ENCODE measurements around the gene WDFY1.

WDFY1 gene

GRCh38 chr2:223925106-223925505, 20.0 kb downstream of the WDFY1 start:
- no peak for TF ChIP-seq TAF1 (IDR thresholded peaks at IDR 0.05; ENCODE audit: borderline replicate concordance, insufficient read depth, low read length)
- no peak for TF ChIP-seq FOXP2 (optimal IDR thresholded peaks at IDR 0.05; ENCODE audit: borderline replicate concordance, extremely low read depth, extremely low read length, insufficient read depth)
- no peak for TF ChIP-seq REST (IDR thresholded peaks at IDR 0.05; ENCODE audit: insufficient read depth in 1 of 2, low read depth in 2 of 2, low read length in 2 of 2)
- no peak for TF ChIP-seq POLR2AphosphoS5 (IDR thresholded peaks at IDR 0.05; ENCODE audit: low read depth, low read length)
- no peak for TF ChIP-seq SIN3A (IDR thresholded peaks at IDR 0.05; ENCODE audit: borderline replicate concordance, insufficient read depth, low read length)

- TF ChIP-seq SIN3A (IDR thresholded peaks at IDR 0.05; ENCODE audit: borderline replicate concordance, insufficient read depth, low read length) (no peak), REST (IDR thresholded peaks at IDR 0.05; ENCODE audit: insufficient read depth in 1 of 2, low read depth in 2 of 2, low read length in 2 of 2) (no peak), TAF1 (IDR thresholded peaks at IDR 0.05; ENCODE audit: borderline replicate concordance, insufficient read depth, low read length) (no peak), FOXP2 (optimal IDR thresholded peaks at IDR 0.05; ENCODE audit: borderline replicate concordance, extremely low read depth, extremely low read length, insufficient read depth) (no peak)
Measured at GRCh38 chr2:223923976-223924375, 21.2 kb downstream of the WDFY1 start.

DNA sequence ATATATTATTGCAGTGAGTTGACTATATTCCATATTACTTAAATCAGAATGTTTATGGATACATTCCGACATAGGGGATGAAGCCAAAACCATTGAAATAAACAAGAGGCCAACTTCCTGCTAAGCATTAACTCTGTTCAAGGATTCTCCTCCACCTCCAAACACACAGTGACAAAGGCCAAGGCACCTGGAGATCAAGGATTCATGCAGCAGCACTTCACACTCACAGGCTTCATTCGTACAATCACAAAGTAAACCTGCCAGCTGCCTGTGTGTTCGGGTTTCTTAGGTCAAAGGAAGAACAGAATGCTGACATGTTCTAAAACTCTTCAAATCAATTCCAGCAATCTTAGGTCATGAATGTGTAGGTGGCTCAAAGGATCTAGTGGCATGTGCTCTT, 22.8 kb downstream of the WDFY1 start:
- TF ChIP-seq REST (IDR thresholded peaks at IDR 0.05; ENCODE audit: insufficient read depth in 1 of 2, low read depth in 2 of 2, low read length in 2 of 2) (no peak), SIN3A (IDR thresholded peaks at IDR 0.05; ENCODE audit: borderline replicate concordance, insufficient read depth, low read length) (no peak)

- TF ChIP-seq REST (IDR thresholded peaks at IDR 0.05; ENCODE audit: insufficient read depth in 1 of 2, low read depth in 2 of 2, low read length in 2 of 2) (no peak), TAF1 (IDR thresholded peaks at IDR 0.05; ENCODE audit: borderline replicate concordance, insufficient read depth, low read length) (no peak), FOXP2 (optimal IDR thresholded peaks at IDR 0.05; ENCODE audit: borderline replicate concordance, extremely low read depth, extremely low read length, insufficient read depth) (no peak), POLR2AphosphoS5 (IDR thresholded peaks at IDR 0.05; ENCODE audit: low read depth, low read length) (no peak), SIN3A (IDR thresholded peaks at IDR 0.05; ENCODE audit: borderline replicate concordance, insufficient read depth, low read length) (no peak)
Measured at GRCh38 chr2:223921204-223921603, 23.9 kb downstream of the WDFY1 start.

- no peak for TF ChIP-seq FOXP2 (optimal IDR thresholded peaks at IDR 0.05; ENCODE audit: borderline replicate concordance, extremely low read depth, extremely low read length, insufficient read depth)
- TF ChIP-seq POLR2AphosphoS5 (IDR thresholded peaks at IDR 0.05; ENCODE audit: low read depth, low read length): no peak
- no peak for TF ChIP-seq SIN3A (IDR thresholded peaks at IDR 0.05; ENCODE audit: borderline replicate concordance, insufficient read depth, low read length)
- TF ChIP-seq TAF1 (IDR thresholded peaks at IDR 0.05; ENCODE audit: borderline replicate concordance, insufficient read depth, low read length): no peak
- TF ChIP-seq REST (IDR thresholded peaks at IDR 0.05; ENCODE audit: insufficient read depth in 1 of 2, low read depth in 2 of 2, low read length in 2 of 2): no peak
Measured at GRCh38 chr2:223920109-223920508, 25.0 kb downstream of the WDFY1 start.
